GM19395 (cell line): ENCODE results near the gene ZNF90.
A peak's percentile ranks its signal among the peaks of the same experiment; 100 is the strongest.
"Not testable (repeated sequence)": the region's sequence is repeated elsewhere in the genome, so short reads cannot be mapped to it uniquely, and the experiment has no call there.

Experiments used
- ATAC-seq: cut with Tn5 transposase; IDR thresholded peaks from one replicate; pipeline ENCODE4 v1.9.1; 2021; ENCODE audit warnings: mild to moderate bottlenecking, moderate library complexity; ENCODE audit not compliant: unreplicated experiment

The ZNF90 gene

DNA sequence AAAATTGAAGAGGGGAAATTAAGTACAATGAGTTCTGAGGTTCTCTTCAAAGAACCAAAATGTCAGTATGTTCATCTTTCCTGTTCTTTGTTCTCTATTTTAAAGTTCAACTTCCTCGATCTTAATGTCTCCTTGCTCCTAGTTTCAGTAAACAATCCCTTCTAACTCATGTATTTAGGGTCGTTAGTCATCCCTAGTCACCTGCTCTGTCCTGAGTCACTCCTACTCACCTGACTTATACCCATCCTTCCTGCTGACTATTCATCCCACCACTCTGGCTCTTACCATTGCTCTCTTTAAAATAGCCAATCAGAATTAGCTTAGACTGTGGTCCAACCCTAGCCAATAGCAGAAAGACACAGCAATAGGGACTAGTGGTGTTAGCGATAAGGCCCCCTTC is 24.3 kb downstream of the ZNF90 start:
- no peak for ATAC-seq

DNA sequence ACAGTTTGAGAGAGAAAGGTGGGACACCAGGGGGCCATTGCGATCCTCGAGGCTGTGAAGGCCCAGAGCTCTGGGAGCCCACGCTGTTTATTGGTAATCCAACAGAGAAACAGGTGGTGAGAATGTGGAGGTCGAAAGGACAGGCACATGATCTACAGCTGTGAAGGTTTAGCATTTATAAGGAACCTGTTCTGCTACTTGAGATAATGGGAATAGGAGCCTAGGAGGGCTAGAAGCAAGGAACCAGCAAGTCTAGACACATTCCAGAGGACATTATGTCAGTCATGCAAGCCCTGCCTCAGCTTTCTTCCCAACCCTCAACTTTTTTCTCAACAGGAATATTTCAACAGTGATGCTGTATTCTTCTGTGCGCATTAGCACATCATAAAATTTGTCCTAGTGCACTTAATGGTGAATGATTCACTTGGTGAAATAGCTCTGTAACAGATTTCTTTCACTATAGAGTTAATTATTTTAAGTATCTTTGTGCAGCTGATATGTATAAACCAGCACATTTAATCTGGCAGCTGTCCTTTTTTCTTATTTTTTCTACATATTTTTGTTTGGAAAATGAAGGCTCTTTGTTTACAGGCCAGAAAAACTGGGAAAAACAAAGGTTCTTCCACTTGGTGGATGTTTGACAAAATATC is 25.4 kb downstream of the ZNF90 start:
- ATAC-seq = no peak

DNA sequence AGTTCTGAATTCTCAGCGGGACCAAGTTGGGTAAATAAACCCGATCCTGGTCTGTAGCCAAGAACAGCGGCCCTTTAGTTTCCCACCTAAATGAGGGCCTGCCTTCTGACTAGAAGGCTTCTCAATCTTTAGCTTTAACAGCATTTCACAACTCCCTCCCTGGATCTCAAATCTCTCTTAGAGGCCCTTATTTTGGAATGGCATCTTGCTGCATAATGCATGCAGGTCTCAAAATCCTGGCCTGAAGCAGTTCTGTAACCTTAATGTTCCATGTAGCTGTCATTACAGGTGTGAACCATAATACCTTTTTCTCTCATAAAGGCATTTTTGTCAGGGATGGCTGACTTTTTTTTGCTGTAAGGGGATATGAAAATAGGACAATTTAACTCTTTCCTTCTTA is 29.5 kb downstream of the ZNF90 start:
- ATAC-seq = no peak

DNA sequence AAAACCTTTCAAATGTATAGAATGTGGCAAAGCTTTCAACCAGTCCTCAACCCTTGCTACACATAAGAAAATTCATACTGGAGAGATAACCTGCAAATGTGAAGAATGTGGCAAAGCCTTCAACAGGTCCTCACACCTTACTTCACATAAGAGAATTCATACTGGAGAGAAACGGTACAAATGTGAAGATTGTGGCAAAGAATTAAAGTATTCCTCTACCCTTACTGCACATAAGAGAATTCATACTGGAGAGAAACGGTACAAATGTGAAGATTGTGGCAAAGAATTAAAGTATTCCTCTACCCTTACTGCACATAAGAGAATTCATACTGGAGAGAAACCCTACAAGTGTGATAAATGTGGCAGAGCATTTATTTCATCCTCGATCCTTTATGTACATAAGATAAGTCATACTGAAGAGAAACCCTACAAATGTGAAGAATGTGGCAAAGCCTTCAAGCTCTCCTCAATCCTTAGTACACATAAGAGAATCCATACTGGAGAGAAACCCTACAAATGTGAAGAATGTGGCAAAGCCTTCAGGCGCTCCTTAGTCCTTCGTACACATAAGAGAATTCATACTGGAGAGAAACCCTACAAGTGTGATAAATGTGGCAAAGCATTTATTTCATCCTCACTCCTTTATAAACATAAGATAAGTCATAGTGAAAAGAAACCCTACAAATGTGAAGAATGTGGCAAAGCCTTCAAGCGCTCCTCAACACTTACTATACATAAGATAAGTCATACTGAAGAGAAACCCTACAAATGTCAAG is 40.5 kb downstream of the ZNF90 start:
- ATAC-seq = not testable (repeated sequence)

DNA sequence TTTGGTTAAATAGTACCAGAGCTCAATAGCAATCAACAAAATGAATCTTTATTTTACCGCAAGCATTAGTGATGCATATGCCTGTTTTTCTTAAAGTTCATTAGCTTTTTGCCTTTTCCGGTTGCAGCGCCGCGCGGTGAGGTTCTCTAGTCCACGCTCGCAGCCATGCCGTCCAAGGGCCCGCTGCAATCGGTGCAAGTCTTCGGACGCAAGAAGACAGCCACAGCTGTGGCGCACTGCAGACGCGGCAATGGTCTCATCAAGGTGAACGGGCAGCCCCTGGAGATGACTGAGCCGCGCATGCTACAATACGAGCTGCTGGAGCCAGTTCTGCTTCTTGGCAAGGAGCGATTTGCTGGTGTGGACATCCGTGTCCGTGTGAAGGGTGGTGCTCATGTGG is 47.1 kb downstream of the ZNF90 start:
- no peak for ATAC-seq

DNA sequence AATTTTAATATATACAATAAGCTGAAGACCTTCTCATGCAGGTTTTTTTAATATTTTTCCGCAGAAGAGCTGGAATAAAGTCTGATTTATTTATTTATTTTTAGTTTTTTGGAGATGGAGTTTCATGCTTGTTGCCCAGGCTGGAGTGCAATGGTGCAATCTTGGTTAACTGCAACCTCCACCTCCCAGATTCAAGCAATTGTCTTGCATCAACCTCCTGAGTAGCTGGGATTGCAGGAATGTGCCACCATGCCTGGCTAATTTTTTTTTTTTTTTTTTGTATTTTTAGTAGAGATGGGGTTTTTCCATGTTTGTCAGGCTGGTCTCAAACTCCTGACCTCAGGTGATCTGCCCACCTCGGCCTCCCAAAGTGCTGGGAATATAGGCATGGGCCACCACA is 55.1 kb downstream of the ZNF90 start:
- not testable (repeated sequence) for ATAC-seq

DNA sequence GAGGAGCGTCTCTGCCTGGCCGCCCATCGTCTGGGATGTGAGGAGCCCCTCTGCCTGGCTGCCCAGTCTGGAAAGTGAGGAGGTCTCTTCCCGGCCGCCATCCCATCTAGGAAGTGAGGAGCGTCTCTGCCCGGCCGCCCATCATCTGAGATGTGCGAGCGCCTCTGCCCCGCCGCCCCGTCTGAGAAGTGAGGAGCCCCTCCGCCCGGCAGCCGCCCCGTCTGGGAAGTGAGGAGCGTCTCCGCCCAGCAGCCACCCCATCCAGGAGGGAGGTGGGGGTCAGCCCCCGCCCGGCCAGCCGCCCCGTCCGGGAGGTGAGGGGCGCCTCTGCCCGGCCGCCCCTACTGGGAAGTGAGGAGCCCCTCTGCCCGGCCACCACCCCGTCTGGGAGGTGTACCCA is 59.9 kb downstream of the ZNF90 start:
- not testable (repeated sequence) for ATAC-seq

DNA sequence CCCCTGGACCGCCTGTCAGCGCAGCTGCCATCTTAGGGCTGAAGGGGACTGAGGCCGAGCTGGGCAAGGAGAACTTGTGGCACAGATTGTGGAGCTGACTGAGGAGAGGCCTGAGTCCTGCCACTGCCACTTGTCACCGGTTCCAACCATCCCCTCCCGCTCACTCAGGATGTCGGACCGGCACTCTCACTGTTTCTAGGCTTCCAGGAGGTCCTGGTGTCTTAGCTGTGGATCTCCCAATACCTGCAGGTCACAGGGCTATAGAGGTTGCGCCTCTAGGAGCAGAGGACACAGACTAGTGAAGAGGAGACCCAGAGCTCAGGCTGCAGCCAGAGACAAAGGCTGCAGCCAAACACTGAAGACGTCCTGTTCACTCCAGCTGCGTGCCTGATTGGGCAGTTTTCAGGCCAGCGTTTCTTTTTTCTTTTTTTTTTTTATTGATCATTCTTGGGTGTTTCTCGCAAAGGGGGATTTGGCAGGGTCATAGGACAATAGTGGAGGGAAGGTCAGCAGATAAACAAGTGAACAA is 73.9 kb downstream of the ZNF90 start:
- ATAC-seq = no peak

DNA sequence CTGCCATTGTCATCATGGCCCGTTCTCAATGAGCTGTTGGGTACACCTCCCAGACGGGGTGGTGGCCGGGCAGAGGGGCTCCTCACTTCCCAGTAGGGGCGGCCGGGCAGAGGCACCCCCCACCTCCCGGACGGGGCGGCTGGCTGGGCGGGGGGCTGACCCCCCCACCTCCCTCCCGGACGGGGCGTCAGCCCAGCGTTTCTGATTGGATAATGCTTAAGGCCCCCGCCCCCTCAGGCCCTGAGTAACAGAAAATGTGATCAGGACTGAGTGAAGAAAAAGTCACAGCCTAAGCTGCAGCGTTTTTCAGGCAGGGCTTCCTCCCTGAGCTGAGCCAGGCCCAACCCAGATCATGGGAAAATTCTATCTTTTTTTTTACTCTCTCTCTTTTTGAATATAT is 74.7 kb downstream of the ZNF90 start:
- not testable (repeated sequence) for ATAC-seq

DNA sequence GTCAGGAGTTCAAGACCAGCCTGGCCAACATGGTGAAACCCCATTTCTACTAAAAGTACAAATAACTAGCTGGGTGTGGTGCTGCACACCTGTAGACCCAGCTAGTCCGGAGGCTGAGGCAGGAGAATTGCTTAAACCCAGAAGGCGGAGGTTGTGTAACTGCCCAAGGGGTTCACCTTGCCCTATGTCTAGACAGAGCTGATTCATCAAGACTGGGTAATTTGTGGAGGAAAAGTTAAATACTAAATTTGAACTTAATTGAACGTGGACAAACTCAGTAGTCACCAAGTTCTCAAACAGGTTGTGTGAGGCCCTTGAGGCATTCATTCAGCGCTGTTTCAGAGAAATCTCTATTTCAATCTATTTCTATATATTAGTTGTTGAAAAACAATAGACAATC is 75.5 kb downstream of the ZNF90 start:
- ATAC-seq = no peak

DNA sequence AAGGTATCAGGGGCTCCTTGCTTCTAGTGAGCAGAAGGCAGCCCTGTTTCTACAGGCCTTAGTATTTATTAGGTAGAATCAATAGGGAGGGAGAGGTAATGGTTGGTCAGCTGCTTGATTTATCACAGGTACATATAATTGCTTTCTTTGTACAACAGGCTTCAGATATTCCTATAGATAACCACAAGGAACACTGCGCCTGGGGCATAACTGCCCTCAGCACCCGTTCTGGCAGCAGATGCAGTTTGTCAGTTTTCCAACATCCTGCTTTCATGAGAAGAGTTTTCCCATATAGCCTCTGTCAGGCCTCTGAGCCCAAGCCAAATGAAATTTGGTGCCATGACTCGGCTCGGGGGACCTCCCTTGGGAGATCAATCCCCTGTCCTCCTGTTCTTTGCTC is 76.8 kb downstream of the ZNF90 start:
- ATAC-seq = no peak

DNA sequence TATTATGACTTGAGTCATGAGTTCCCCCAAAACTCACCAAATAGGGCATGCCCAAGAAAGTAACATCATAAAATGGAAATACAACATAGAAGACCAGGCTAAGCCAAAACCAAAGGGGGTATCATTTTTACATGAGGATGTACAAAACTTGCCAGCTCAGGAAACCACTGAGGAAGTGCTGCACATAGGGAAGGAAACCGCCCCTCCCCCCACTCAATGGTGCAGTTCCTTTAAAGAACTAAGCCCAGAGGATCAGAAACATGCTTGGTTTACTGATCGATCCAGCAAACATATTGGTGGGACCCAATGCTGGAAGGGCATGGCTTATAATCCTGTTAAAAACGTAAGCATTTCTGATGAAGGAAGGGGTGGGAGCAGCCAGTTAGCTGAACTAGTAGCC is 85.0 kb downstream of the ZNF90 start:
- no peak for ATAC-seq

DNA sequence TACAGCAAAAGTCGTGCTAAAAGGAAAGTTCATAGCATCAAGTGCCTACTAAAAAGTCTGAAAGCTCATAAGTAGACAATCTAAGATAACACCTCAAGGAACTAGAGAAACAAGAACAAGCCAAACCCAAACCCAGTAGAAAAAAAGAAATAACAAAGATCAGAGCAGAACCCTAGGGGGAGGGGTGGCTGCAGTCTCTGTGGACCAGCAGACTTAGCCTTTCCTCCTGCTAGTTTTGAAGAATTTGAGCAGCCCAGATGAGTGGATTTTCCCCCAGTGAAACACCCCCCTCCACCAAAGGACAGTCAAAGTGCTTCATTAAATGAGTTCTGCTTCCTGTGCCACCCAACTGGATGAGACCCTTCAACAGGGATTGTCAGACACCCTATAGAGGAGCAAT is 86.7 kb downstream of the ZNF90 start:
- no peak for ATAC-seq

DNA sequence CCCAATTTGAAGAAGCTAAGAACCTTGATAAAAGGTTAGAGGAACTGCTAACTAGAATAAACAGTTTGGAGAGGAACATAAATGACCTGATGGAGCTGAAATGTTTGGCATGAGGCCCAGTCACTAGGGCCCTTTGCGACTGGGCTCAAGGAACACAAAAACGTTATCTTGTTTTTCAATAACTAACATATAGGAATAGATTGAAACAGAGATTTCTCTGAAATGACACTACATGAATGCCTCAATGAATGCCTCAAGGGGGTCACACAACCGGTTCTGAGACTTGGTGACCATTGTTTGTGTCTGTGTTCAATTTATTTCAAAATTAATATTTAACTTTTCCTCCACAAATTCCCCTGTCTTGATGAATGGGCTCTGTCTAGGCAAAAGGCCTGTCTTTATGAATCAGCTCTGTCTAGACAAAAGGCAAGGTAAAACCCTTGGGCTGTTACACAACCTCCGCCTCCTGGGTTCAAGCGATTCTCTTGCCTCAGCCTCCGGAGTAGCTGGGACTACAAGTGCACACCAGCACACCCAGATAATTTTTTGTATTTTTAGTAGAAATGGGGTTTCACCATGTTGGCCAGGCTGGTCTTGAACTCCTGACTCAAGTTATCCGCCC is 88.3 kb downstream of the ZNF90 start:
- ATAC-seq = no peak

DNA sequence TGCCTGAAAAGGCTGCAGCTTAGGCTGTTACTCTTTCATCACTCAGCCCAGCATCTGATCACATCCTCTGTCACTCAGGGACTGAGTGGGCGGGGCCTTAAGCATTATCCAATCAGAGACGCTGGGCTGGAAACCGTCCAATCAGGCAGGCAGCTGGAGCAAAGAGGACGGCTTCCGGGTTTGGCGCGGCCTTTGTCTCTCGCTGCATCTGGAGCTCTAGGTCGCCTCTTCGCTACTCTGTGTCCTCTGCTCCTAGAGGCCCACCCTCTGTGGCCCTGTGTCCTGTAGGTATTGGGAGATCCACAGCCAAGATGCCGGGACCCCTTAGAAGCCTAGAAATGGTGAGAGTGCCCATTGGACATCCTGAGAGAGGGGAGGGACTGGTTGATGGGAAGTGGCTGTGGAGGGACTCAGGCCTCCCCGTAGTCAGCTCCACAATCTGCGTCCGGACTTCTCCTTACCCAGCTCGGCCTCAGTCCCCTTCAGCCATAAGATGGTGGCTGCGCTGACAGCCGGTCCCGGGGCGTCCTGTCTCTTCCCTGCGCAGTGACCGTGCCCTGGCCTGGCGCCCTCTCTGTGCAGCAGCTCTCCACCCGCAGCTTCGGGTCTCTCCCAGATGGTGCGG is 89.3 kb downstream of the ZNF90 start, which contains the start of gene ZNF486:
ZNF486 (plus strand) TSS at position 195 of the 625 bp plus-strand sequence; CDS start at position 312, 117 bp downstream.
- ATAC-seq = peak; percentile 93

DNA sequence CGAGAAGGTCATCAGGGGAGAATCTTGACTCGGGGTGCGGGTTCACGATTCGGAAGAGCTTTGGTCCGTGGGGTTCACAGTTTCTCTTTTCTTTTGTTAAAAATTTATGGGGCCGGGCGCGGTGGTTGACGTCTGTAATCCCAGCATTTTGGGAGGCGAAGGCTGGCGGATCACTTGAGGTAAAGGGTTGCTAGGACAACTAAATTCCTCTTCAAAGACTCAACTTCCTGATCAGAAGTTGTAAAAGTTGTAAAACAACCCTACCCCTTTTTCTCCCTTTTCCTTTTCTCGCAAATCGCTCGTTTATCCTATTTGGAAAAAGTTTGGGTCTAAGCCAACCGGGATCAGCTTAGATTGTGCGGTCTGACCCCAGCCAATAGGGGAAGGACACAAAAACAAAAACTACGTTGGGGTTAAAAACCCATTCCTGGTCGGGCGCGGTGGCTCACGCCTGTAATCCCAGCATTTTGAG is 89.9 kb downstream of the ZNF90 start:
- no peak for ATAC-seq
